GDM1 (cell line): ENCODE results near the gene CILP.

Experiments
- DNase-seq: peaks from one replicate; lab custom pipeline; 2025; lab: John Stamatoyannopoulos, UW

The CILP gene

DNA sequence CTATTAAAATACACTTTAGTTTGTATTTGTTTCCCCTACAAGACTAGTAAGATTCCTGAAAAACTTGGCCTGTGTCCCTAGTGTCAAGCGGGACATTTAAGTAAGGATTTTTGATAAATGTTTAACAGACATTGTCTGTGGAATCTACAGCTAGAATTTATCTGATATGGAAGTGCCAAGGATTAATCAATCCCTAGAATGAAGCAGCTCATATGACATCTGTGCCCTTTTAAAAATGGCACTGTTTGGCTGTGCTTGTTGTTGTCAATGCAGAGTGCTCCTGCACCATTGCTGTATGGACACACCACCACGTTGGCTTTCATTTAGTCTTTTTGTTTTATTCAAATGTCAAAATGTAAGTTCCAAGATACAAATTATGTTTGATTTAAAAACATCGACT is 63.4 kb downstream of the CILP start:
- no peak for DNase-seq

DNA sequence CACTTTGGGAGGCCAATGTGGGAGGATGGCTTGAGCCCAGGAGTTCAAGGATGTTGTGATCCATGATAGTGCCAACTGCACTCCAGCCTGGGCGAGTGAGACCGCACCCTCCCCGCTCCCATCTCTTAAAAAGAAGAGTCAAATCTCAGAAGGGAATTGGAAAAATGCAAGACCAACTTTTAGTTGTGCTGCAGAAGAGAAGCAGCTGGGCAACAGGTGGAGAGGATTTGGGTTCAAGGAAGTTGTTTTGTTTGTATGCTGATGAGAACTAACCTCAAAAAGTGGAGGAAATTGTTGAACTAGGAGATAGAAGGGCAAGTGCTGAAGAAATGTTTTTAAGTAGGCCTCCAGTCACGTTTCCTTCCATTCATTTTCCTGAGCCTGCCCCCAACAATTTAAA is 64.8 kb downstream of the CILP start:
- DNase-seq, result no peak
